ENCODE results near the gene GRB14.
A peak's percentile ranks its signal among the peaks of the same experiment; 100 is the strongest.

The GRB14 gene

GRCh38 chr2:164620873-164621763 is at the start of gene GRB14:
Gene GRB14 (minus strand): TSS chr2:164621482. CDS start chr2:164621309, 173 bp downstream.
- H3K4me2 ChIP-seq = no peak within 1 kb of the TSS
- H3K4me3 ChIP-seq = no peak within 1 kb of the TSS
- no peaks in the 10 kb centered on the region for H3K27me3 ChIP-seq
- no peak for TF ChIP-seq Cebpa-rat (IDR thresholded peaks at IDR 0.05)
- H3K9ac ChIP-seq = no peak within 1 kb of the TSS
- peaks cover 17% of the 10 kb centered on the region for H3K9me3 ChIP-seq
- no peaks in the 10 kb centered on the region for H3K36me3 ChIP-seq
- H3K4me1 ChIP-seq = no peaks in the 10 kb centered on the region
- no peaks in the 10 kb centered on the region for H4K20me1 ChIP-seq
- no peak within 1 kb of the TSS for H3K27ac ChIP-seq

- H3K4me1 ChIP-seq = peaks cover 15% of the 10 kb centered on the region
- H3K36me3 ChIP-seq = no peaks in the 10 kb centered on the region
- H3K9me3 ChIP-seq = no peaks in the 10 kb centered on the region
- no peak overlapping the region for H3K4me2 ChIP-seq
- no peak for TF ChIP-seq Cebpa-rat (IDR thresholded peaks at IDR 0.05)
- no peak overlapping the region for H3K9ac ChIP-seq
- no peaks in the 10 kb centered on the region for H3K27me3 ChIP-seq
- H4K20me1 ChIP-seq = no peaks in the 10 kb centered on the region
- no peak overlapping the region for H3K27ac ChIP-seq
- H3K4me3 ChIP-seq = no peak overlapping the region
Observed at GRCh38 chr2:164669291-164669690, 48.0 kb upstream of the GRB14 start.

- H3K27me3 ChIP-seq = no peaks in the 10 kb centered on the region
- H3K4me2 ChIP-seq = peak overlapping the region; percentile 61
- H3K4me3 ChIP-seq = no peak overlapping the region
- no peak for TF ChIP-seq Cebpa-rat (IDR thresholded peaks at IDR 0.05)
- no peak overlapping the region for H3K9ac ChIP-seq
- H3K36me3 ChIP-seq = no peaks in the 10 kb centered on the region
- peaks cover 15% of the 10 kb centered on the region for H3K4me1 ChIP-seq
- no peak overlapping the region for H3K27ac ChIP-seq
- no peaks in the 10 kb centered on the region for H3K9me3 ChIP-seq
- H4K20me1 ChIP-seq = no peaks in the 10 kb centered on the region
Observed at GRCh38 chr2:164667566-164667965, 46.3 kb upstream of the GRB14 start.

- Histone ChIP-seq H3K4me3 (no peak overlapping the region), H3K36me3 (no peaks in the 10 kb centered on the region), H3K27me3 (no peaks in the 10 kb centered on the region)
Observed at GRCh38 chr2:164664070-164664469, 42.8 kb upstream of the GRB14 start.

GRCh38 chr2:164662868-164663631 is 41.8 kb upstream of the GRB14 start:
- no peaks in the 10 kb centered on the region for H4K20me1 ChIP-seq
- H3K27ac ChIP-seq = no peak overlapping the region
- no peak overlapping the region for H3K9ac ChIP-seq
- H3K36me3 ChIP-seq = no peaks in the 10 kb centered on the region
- no peak for TF ChIP-seq Cebpa-rat (IDR thresholded peaks at IDR 0.05)
- no peak overlapping the region for H3K4me3 ChIP-seq
- peaks cover 10% of the 10 kb centered on the region for H3K4me1 ChIP-seq
- H3K4me2 ChIP-seq = no peak overlapping the region
- no peaks in the 10 kb centered on the region for H3K27me3 ChIP-seq
- no peaks in the 10 kb centered on the region for H3K9me3 ChIP-seq

More at GRCh38 chr2:164664070-164664469, 42.8 kb upstream of the GRB14 start:
- Histone ChIP-seq H3K27ac (no peak overlapping the region), H3K9me3 (no peaks in the 10 kb centered on the region), H3K4me1 (peaks cover 15% of the 10 kb centered on the region), H4K20me1 (no peaks in the 10 kb centered on the region), H3K4me2 (no peak overlapping the region), H3K9ac (no peak overlapping the region)
- no peak for TF ChIP-seq Cebpa-rat (IDR thresholded peaks at IDR 0.05)

- Histone ChIP-seq H3K4me3 (no peak overlapping the region), H3K9ac (no peak overlapping the region)
- TF ChIP-seq Cebpa-rat (IDR thresholded peaks at IDR 0.05) = no peak
Observed at GRCh38 chr2:164662066-164662465, 40.8 kb upstream of the GRB14 start.

GRCh38 chr2:164661349-164661748 is 40.1 kb upstream of the GRB14 start:
- H3K27me3 ChIP-seq = no peaks in the 10 kb centered on the region
- H3K4me2 ChIP-seq = no peak overlapping the region
- no peak for TF ChIP-seq Cebpa-rat (IDR thresholded peaks at IDR 0.05)
- H3K4me1 ChIP-seq = no peaks in the 10 kb centered on the region
- H3K9ac ChIP-seq = no peak overlapping the region
- no peaks in the 10 kb centered on the region for H3K9me3 ChIP-seq
- H4K20me1 ChIP-seq = no peaks in the 10 kb centered on the region
- no peaks in the 10 kb centered on the region for H3K36me3 ChIP-seq
- H3K4me3 ChIP-seq = no peak overlapping the region
- no peak overlapping the region for H3K27ac ChIP-seq

More at GRCh38 chr2:164662066-164662465, 40.8 kb upstream of the GRB14 start:
- Histone ChIP-seq H3K4me2 (no peak overlapping the region), H4K20me1 (no peaks in the 10 kb centered on the region), H3K27me3 (no peaks in the 10 kb centered on the region), H3K36me3 (no peaks in the 10 kb centered on the region), H3K4me1 (no peaks in the 10 kb centered on the region), H3K9me3 (no peaks in the 10 kb centered on the region), H3K27ac (no peak overlapping the region)

GRCh38 chr2:164657129-164657528 is 35.8 kb upstream of the GRB14 start:
- Histone ChIP-seq H3K27ac (no peak overlapping the region), H3K9ac (no peak overlapping the region), H3K4me3 (no peak overlapping the region), H3K27me3 (no peaks in the 10 kb centered on the region), H3K4me2 (no peak overlapping the region), H3K9me3 (no peaks in the 10 kb centered on the region), H3K4me1 (no peaks in the 10 kb centered on the region), H3K36me3 (no peaks in the 10 kb centered on the region), H4K20me1 (no peaks in the 10 kb centered on the region)
- TF ChIP-seq Cebpa-rat (IDR thresholded peaks at IDR 0.05) = no peak

GRCh38 chr2:164655750-164656149 is 34.5 kb upstream of the GRB14 start:
- Histone ChIP-seq H3K4me2 (no peak overlapping the region), H3K9ac (no peak overlapping the region), H4K20me1 (no peaks in the 10 kb centered on the region), H3K4me3 (no peak overlapping the region), H3K27me3 (no peaks in the 10 kb centered on the region), H3K4me1 (no peaks in the 10 kb centered on the region), H3K36me3 (no peaks in the 10 kb centered on the region), H3K27ac (no peak overlapping the region), H3K9me3 (peaks cover 8% of the 10 kb centered on the region)
- no peak for TF ChIP-seq Cebpa-rat (IDR thresholded peaks at IDR 0.05)

GRCh38 chr2:164655336-164655735 is 34.1 kb upstream of the GRB14 start:
- Histone ChIP-seq H3K4me2 (no peak overlapping the region), H3K4me1 (no peaks in the 10 kb centered on the region), H3K27me3 (no peaks in the 10 kb centered on the region), H3K36me3 (no peaks in the 10 kb centered on the region), H3K9ac (no peak overlapping the region), H4K20me1 (no peaks in the 10 kb centered on the region), H3K4me3 (no peak overlapping the region), H3K27ac (no peak overlapping the region), H3K9me3 (peaks cover 8% of the 10 kb centered on the region)
- TF ChIP-seq Cebpa-rat (IDR thresholded peaks at IDR 0.05) = no peak
